GM18867 (cell line): Measurements from ENCODE around the gene CCL21.
A peak's percentile ranks its signal among the peaks of the same experiment; 100 is the strongest.

Source experiments
- ATAC-seq: cut with Tn5 transposase; IDR thresholded peaks from one replicate; pipeline ENCODE4 v1.9.1; 2021; ENCODE audit warnings: mild to moderate bottlenecking, moderate library complexity; ENCODE audit not compliant: unreplicated experiment

Gene CCL21

GRCh38 chr9:34709196-34709978, 549 bp downstream of the CCL21 start:
- no peak for ATAC-seq

GRCh38 chr9:34707130-34707529, 2.8 kb downstream of the CCL21 start:
- ATAC-seq: no peak

GRCh38 chr9:34701769-34702736, 7.9 kb downstream of the CCL21 start:
- ATAC-seq: peak; percentile 68

- no peak for ATAC-seq
These were observed 8.7 kb downstream of the CCL21 start for GRCh38 chr9:34701023-34701768.

GRCh38 chr9:34694811-34695210, 15.1 kb downstream of the CCL21 start:
- no peak for ATAC-seq

GRCh38 chr9:34693560-34693959, 16.4 kb downstream of the CCL21 start:
- ATAC-seq: no peak

GRCh38 chr9:34691936-34692315, 18.0 kb downstream of the CCL21 start:
- ATAC-seq: no peak

GRCh38 chr9:34690983-34691935, 18.7 kb downstream of the CCL21 start, which contains the start of gene CCL19:
Gene CCL19 (minus strand): TSS chr9:34691276. CDS start chr9:34691139, 137 bp downstream.
- no peak for ATAC-seq

GRCh38 chr9:34689512-34689911, 20.4 kb downstream of the CCL21 start:
- no peak for ATAC-seq

- ATAC-seq: no peak
These were observed 20.8 kb downstream of the CCL21 start for GRCh38 chr9:34689116-34689470.

GRCh38 chr9:34688329-34689115, 21.4 kb downstream of the CCL21 start:
- ATAC-seq: no peak

GRCh38 chr9:34687276-34688030, 22.5 kb downstream of the CCL21 start:
- no peak for ATAC-seq

- ATAC-seq: no peak
These were observed 23.2 kb downstream of the CCL21 start for GRCh38 chr9:34686732-34687131.

- ATAC-seq: no peak
These were observed 23.7 kb downstream of the CCL21 start for GRCh38 chr9:34686231-34686630.

GRCh38 chr9:34685591-34685990, 24.3 kb downstream of the CCL21 start:
- no peak for ATAC-seq

GRCh38 chr9:34684816-34685215, 25.1 kb downstream of the CCL21 start:
- no peak for ATAC-seq

- ATAC-seq: no peak
These were observed 25.8 kb downstream of the CCL21 start for GRCh38 chr9:34684145-34684544.

GRCh38 chr9:34675869-34676268, 34.1 kb downstream of the CCL21 start:
- ATAC-seq: no peak
